IMR-90 (cell line): ENCODE measurements around the gene TARDBP. TPM values are rescaled to one million over a fixed set of nuclear protein-coding genes. Genes with fewer than 3 reads are reported as not detected.

Experiments
- ATAC-seq: fragments of 200-7000 bp; cut with Tn5 transposase; 2 replicates; pipeline ENCODE4 v1.9.1; 2020; ENCODE audit warnings: low read depth, mild to moderate bottlenecking, moderate library complexity
- BruUV-seq: library from RNA; stranded (reverse); fragments of 400-500 nt; replicated peaks from 2 replicates; lab custom pipeline; 2021; lab: Mats Ljungman, UMichigan
- CTCF ChIA-PET: fragments of 300-600 bp; formaldehyde crosslinking; extraction: SDS; loops from one replicate; lab custom pipeline; 2021; ENCODE audit warnings: antibody characterized with exemption; lab: Yijun Ruan, JAX
- POLR2A ChIA-PET: fragments of 300-600 bp; sonication (Branson Sonifier 250); formaldehyde crosslinking; loops from one replicate; lab custom pipeline; 2022; ENCODE audit warnings: antibody characterized with exemption; ENCODE audit not compliant: unreplicated experiment; lab: Charles Lee
- DNase-seq: peaks from one replicate; pipeline ENCODE4 v3.0.0; 2013
- H2AFZ ChIP-seq: replicated peaks from 2 replicates; pipeline ENCODE3; 2013; ENCODE audit warnings: low read length, mild to moderate bottlenecking; ENCODE audit not compliant: poor library complexity
- H2AK5ac ChIP-seq: 2 replicates; pipeline ENCODE4 v1.6.1; 2013; ENCODE audit warnings: low read depth, low read length, inconsistent platforms
- H2AK9ac ChIP-seq: replicated peaks from 2 replicates; pipeline ENCODE3; 2013; ENCODE audit warnings: mild to moderate bottlenecking, low read depth, low read length, moderate library complexity; ENCODE audit not compliant: poor library complexity
- H2BK120ac ChIP-seq: 2 replicates; pipeline ENCODE4 v1.6.1; 2013; ENCODE audit warnings: low read depth, low read length, inconsistent platforms
- H2BK15ac ChIP-seq: 3 replicates; pipeline ENCODE4 v1.6.1; 2013; ENCODE audit warnings: low read depth, low read length, inconsistent platforms
- H2BK20ac ChIP-seq: 2 replicates; pipeline ENCODE4 v1.6.1; 2013; ENCODE audit warnings: low read depth, mild to moderate bottlenecking, inconsistent platforms, low read length, moderate library complexity
- H2BK5ac ChIP-seq: 2 replicates; pipeline ENCODE4 v1.6.1; 2013; ENCODE audit warnings: mild to moderate bottlenecking, low read depth, low read length, inconsistent platforms; ENCODE audit not compliant: poor library complexity, severe bottlenecking
- H3K14ac ChIP-seq: replicated peaks from 2 replicates; pipeline ENCODE4 v1.6.1; 2013; ENCODE audit warnings: low read depth, low read length, inconsistent platforms
- H3K18ac ChIP-seq: 2 replicates; pipeline ENCODE4 v1.6.1; 2013; ENCODE audit warnings: low read depth, low read length, control low read depth
- H3K23ac ChIP-seq: 2 replicates; pipeline ENCODE4 v1.6.1; 2013; ENCODE audit warnings: low read depth, low read length, inconsistent platforms
- H3K27ac ChIP-seq: 2 replicates; pipeline ENCODE4 v1.5.1; 2013; ENCODE audit warnings: mild to moderate bottlenecking, control low read depth, low read length; ENCODE audit not compliant: insufficient read depth
- H3K27me3 ChIP-seq: 2 replicates; pipeline ENCODE4 v1.6.1; 2013; ENCODE audit warnings: low read length; ENCODE audit not compliant: control insufficient read depth, insufficient read depth
- H3K36me3 ChIP-seq: 2 replicates; pipeline ENCODE4 v1.6.1; 2013; ENCODE audit warnings: low read length, mixed read lengths; ENCODE audit not compliant: control insufficient read depth, insufficient read depth
- H3K4ac ChIP-seq: 2 replicates; pipeline ENCODE4 v1.6.1; 2013; ENCODE audit warnings: low read depth, low read length, inconsistent platforms
- H3K4me1 ChIP-seq: 2 replicates; pipeline ENCODE4 v1.6.1; 2013; ENCODE audit warnings: low read length, mixed read lengths; ENCODE audit not compliant: control insufficient read depth, insufficient read depth
- H3K4me2 ChIP-seq: 2 replicates; pipeline ENCODE4 v1.6.1; 2013; ENCODE audit warnings: low read depth, mild to moderate bottlenecking, control low read depth, low read length, moderate library complexity
- H3K4me3 ChIP-seq: 2 replicates; pipeline ENCODE4 v1.5.1; 2013; ENCODE audit warnings: low read depth, mild to moderate bottlenecking, control low read depth, low read length, moderate library complexity; ENCODE audit not compliant: insufficient read depth
- H3K56ac ChIP-seq: 2 replicates; pipeline ENCODE4 v1.6.1; 2013; ENCODE audit warnings: low read length, inconsistent platforms; ENCODE audit not compliant: insufficient read depth; ENCODE audit errors: extremely low read depth
- H3K79me1 ChIP-seq, 2 experiments: 2 replicates each; pipeline ENCODE4 v1.6.1; 2013; ENCODE audit warnings: low read length in 2 of 2, inconsistent platforms in 1 of 2, low read depth in 1 of 2
- H3K9ac ChIP-seq: 2 replicates; pipeline ENCODE4 v1.6.1; 2013; ENCODE audit warnings: low read depth, low read length, control low read depth
- H3K9me1 ChIP-seq: 2 replicates; pipeline ENCODE4 v1.6.1; 2013; ENCODE audit warnings: low read length, inconsistent platforms; ENCODE audit not compliant: insufficient read depth
- H3K9me3 ChIP-seq: 2 replicates; pipeline ENCODE4 v1.6.1; 2013; ENCODE audit warnings: low read length; ENCODE audit not compliant: control insufficient read depth, insufficient read depth
- H4K20me1 ChIP-seq: 2 replicates; pipeline ENCODE4 v1.6.1; 2013; ENCODE audit warnings: low read length, inconsistent platforms; ENCODE audit not compliant: insufficient read depth
- H4K5ac ChIP-seq: 2 replicates; pipeline ENCODE4 v1.6.1; 2013; ENCODE audit warnings: mild to moderate bottlenecking, low read depth, low read length, control low read depth
- H4K8ac ChIP-seq, 2 experiments: 2 replicates each; pipeline ENCODE4 v1.6.1; 2013; ENCODE audit warnings: low read depth in 2 of 2, low read length in 2 of 2, control low read depth in 1 of 2, inconsistent platforms in 1 of 2
- H4K91ac ChIP-seq: 2 replicates; pipeline ENCODE4 v1.6.1; 2013; ENCODE audit warnings: low read depth, low read length, inconsistent platforms; ENCODE audit not compliant: insufficient read depth
- BHLHE40 ChIP-seq: fragments of 150-350 bp; IDR thresholded peaks from 2 replicates; pipeline ENCODE4 v1.6.1; 2016; ENCODE audit warnings: mild to moderate bottlenecking, low read depth, low read length
- CHD1 ChIP-seq: IDR thresholded peaks from 2 replicates; pipeline ENCODE4 v1.6.1; 2012; ENCODE audit warnings: low read depth, low read length, improper control_type of control experiment
- ELK1 ChIP-seq: fragments of 150-350 bp; IDR thresholded peaks from 2 replicates; pipeline ENCODE4 v1.6.1; 2016; ENCODE audit warnings: low read depth, mild to moderate bottlenecking, low read length, moderate library complexity, borderline replicate concordance
- MAFK ChIP-seq: IDR thresholded peaks from 2 replicates; pipeline ENCODE4 v1.6.1; 2012; ENCODE audit warnings: low read depth, low read length, improper control_type of control experiment
- POLR2A ChIP-seq: IDR thresholded peaks from 2 replicates; pipeline ENCODE4 v1.6.1; 2012; ENCODE audit warnings: mild to moderate bottlenecking, low read depth, low read length
- RAD21 ChIP-seq: IDR thresholded peaks from 2 replicates; pipeline ENCODE4 v1.6.1; 2012; ENCODE audit warnings: low read length, improper control_type of control experiment
- RCOR1 ChIP-seq: IDR thresholded peaks from 2 replicates; pipeline ENCODE4 v1.6.1; 2012; ENCODE audit warnings: mild to moderate bottlenecking, low read length, improper control_type of control experiment; ENCODE audit not compliant: insufficient replicate concordance
- WGBS, 2 experiments: methylation state at CpG; one replicate each; pipeline versions ENCODE4 v1.1.5 to v1.1.7; 2013; ENCODE audit warnings: missing lambda C conversion rate in 2 of 2; ENCODE audit not compliant: insufficient read length in 1 of 2; ENCODE audit errors: extremely low coverage in 2 of 2; 5-methylcytosine and 5-hydroxymethylcytosine counted together
- dilution Hi-C: fragments of 300-500 bp; cut with HindIII; formaldehyde crosslinking; loops from one replicate; pipeline ENCODE4 v1.14.3; 2018; ENCODE audit warnings: low sequenced_read_pairs; ENCODE audit not compliant: unreplicated experiment
- in situ Hi-C: fragments of 300-500 bp; cut with MboI; formaldehyde crosslinking; loops from 3 replicates; pipeline ENCODE4 v1.14.3; 2019; ENCODE audit warnings: low sequenced_read_pairs, inconsistent platforms, mixed read lengths
- intact Hi-C: fragments of 100-400 bp; cut with micrococcal nuclease; formaldehyde crosslinking; loops from 2 replicates; pipeline ENCODE4 v1.10.0; 2022
- polyA plus RNA-seq, 3 experiments: library from polyadenylated mRNA; depleted of rRNA; stranded (reverse); fragments of >200 nt; gene quantifications; 2 replicates each; pipeline ENCODE4 v1.2.3, GENCODE V29; 2012; ENCODE audit warnings: low replicate concordance in 1 of 3
- total RNA-seq: library from RNA; depleted of rRNA; stranded (reverse); fragments of >200 nt; gene quantifications from 2 replicates; pipeline ENCODE4 v1.2.3, GENCODE V29; 2012

The TARDBP gene
- total and polyA plus RNA-seq, 2 of the 4 experiments (the other 2 are of a cell fraction), result 36.7 to 161 TPM

GRCh38 chr1:11031624-11032262, 19.3 kb downstream of the TARDBP start:
- BruUV-seq, result no TSS peak
- Histone ChIP-seq H2AK5ac (no peak overlapping the region), H3K36me3 (peaks cover 12% of the 10 kb centered on the region), H2BK5ac (no peak overlapping the region), H2BK120ac (no peak overlapping the region), H3K56ac (no peak overlapping the region), H3K9me3 (no peaks in the 10 kb centered on the region), H2BK20ac (no peak overlapping the region), H2BK15ac (no peak overlapping the region), H3K14ac (no peak overlapping the region), H4K5ac (no peak overlapping the region), H4K8ac (no peak overlapping the region), H3K23ac (no peak overlapping the region), H3K4me3 (no peak overlapping the region), H3K27me3 (no peaks in the 10 kb centered on the region), H2AFZ (no peak overlapping the region), H3K9me1 (no peaks in the 10 kb centered on the region), H3K4me1 (no peaks in the 10 kb centered on the region), H3K79me1 (peaks cover 3 to 4% of the 10 kb centered on the region in 2 experiments; a peak in 2 of 4 replicates), H3K4ac (no peak overlapping the region), H3K9ac (no peak overlapping the region), H2AK9ac (no peak overlapping the region), H4K20me1 (peaks cover 3% of the 10 kb centered on the region), H3K4me2 (no peak overlapping the region), H3K18ac (no peak overlapping the region), H4K91ac (no peak overlapping the region), H3K27ac (no peak overlapping the region)
- in situ Hi-C loops, result loop anchor here (10.0 kb wide), 1 partner anchor 613 kb away; no protein-coding TSS in a partner anchor
- CTCF ChIA-PET, result interaction anchor here (0.7 kb wide), 1 partner anchor 181 kb away, joined by 4 read pairs; no protein-coding TSS in a partner anchor
- no CpG with 5 or more reads among the region's 10 CpGs for WGBS, 2 experiments
- ATAC-seq, result no peak
- dilution Hi-C loops, result no loop called here
- intact Hi-C loops, result no loop called here
- TF ChIP-seq BHLHE40 (no peak), MAFK (no peak), RAD21 (no peak), RCOR1 (no peak), CHD1 (no peak), POLR2A (no peak), ELK1 (no peak)
- POLR2A ChIA-PET, result no interaction called here
- no peak for DNase-seq
